Ovary (tissue), 3 donors: Measurements from ENCODE around the gene INSR.

Experiments used
- POLR2A ChIP-seq: fragments of 450-650 bp; IDR thresholded peaks from one replicate; pipeline ENCODE4 v1.6.1; 2017; ENCODE audit warnings: antibody characterized with exemption, mild to moderate bottlenecking, moderate library complexity
- TF ChIP-seq, protein P1 (sequence below), 3 donors: fragments of 450-650 bp in 2 of 3; fragments of 200-600 bp in 1 of 3; IDR thresholded peaks; one replicate each; pipeline versions ENCODE4 v1.5.1 to v1.8.0; 2016 to 2022; ENCODE audit warnings: antibody characterized with exemption in 3 of 3, mild to moderate bottlenecking in 1 of 3
- donor health status: DM: no; HTN: no; CAD: no.

DNA sequence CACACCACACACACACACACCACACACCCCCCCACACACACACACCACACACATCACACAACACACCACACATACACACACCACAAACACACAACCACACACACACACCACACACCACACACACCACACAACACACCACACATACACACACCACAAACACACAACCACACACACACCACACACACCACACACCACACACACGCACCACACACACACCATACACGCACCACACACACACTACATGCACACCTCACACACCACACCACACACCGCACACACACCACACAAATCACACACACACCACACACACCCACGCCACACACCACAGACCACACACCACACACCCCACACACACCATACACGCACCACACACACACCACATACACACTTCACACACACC is 141.2 kb downstream of the INSR start:
- TF ChIP-seq, protein P1, sequence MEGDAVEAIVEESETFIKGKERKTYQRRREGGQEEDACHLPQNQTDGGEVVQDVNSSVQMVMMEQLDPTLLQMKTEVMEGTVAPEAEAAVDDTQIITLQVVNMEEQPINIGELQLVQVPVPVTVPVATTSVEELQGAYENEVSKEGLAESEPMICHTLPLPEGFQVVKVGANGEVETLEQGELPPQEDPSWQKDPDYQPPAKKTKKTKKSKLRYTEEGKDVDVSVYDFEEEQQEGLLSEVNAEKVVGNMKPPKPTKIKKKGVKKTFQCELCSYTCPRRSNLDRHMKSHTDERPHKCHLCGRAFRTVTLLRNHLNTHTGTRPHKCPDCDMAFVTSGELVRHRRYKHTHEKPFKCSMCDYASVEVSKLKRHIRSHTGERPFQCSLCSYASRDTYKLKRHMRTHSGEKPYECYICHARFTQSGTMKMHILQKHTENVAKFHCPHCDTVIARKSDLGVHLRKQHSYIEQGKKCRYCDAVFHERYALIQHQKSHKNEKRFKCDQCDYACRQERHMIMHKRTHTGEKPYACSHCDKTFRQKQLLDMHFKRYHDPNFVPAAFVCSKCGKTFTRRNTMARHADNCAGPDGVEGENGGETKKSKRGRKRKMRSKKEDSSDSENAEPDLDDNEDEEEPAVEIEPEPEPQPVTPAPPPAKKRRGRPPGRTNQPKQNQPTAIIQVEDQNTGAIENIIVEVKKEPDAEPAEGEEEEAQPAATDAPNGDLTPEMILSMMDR (IDR thresholded peaks at IDR 0.05), result no peak
- no peak for TF ChIP-seq POLR2A
